CD4-positive, alpha-beta T cell treated with Interleukin-6 at 100 ng/mL for 8 hours (primary cell): ENCODE results near the gene KCNG4.
A peak's percentile ranks its signal among the peaks of the same experiment; 100 is the strongest.

Source experiments
- DNase-seq: peaks from one replicate; pipeline ENCODE4 v3.0.0-alpha.2; 2020; ENCODE audit warnings: mixed read lengths, low spot score

The KCNG4 gene, protein sequence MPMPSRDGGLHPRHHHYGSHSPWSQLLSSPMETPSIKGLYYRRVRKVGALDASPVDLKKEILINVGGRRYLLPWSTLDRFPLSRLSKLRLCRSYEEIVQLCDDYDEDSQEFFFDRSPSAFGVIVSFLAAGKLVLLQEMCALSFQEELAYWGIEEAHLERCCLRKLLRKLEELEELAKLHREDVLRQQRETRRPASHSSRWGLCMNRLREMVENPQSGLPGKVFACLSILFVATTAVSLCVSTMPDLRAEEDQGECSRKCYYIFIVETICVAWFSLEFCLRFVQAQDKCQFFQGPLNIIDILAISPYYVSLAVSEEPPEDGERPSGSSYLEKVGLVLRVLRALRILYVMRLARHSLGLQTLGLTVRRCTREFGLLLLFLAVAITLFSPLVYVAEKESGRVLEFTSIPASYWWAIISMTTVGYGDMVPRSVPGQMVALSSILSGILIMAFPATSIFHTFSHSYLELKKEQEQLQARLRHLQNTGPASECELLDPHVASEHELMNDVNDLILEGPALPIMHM

DNA sequence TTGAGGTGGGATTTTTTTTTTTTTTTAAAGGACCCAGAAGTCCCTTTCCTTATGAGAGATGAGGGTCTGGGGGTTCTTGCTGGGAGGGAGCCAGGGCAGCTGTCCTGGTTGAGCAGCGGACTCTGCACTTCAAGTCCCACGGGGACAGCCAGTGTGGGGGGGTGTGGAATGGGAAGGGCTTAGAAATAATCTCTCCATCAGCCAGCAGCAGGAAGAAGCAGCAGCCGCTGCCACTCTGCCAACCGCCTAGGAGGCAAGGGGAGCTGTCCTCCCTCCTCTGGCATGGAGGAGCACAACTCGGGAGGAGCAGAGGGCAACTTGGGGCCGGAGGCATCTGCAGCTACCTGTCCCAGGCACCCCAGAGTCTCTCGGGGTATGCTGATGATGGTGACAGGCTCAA lies at the start of gene KCNG4:
Gene KCNG4, minus strand, starts transcription at position 104 of the 400 bp plus-strand sequence. CDS start 2,527 bp downstream, outside the sequence.
- DNase-seq, result no peak

DNA sequence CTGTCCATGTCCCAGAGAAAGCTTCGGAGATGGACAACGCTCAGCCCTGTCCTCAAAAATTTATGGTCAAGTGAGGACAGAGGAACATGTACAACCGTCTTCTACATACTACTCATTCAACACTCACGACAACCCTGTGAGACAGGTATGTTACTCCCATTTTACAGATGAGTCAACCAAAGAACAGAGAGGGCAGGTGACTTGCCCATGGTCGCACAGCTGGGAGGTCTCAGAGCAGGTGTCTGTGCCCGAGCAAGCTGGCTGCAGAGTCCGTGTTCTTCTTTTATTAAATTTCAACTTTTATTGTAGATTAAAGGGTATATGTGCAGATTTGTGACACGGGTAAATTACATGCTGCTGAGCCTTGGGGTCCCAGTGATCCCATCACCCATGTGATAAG lies 49.1 kb upstream of the KCNG4 start:
- DNase-seq, result no peak

DNA sequence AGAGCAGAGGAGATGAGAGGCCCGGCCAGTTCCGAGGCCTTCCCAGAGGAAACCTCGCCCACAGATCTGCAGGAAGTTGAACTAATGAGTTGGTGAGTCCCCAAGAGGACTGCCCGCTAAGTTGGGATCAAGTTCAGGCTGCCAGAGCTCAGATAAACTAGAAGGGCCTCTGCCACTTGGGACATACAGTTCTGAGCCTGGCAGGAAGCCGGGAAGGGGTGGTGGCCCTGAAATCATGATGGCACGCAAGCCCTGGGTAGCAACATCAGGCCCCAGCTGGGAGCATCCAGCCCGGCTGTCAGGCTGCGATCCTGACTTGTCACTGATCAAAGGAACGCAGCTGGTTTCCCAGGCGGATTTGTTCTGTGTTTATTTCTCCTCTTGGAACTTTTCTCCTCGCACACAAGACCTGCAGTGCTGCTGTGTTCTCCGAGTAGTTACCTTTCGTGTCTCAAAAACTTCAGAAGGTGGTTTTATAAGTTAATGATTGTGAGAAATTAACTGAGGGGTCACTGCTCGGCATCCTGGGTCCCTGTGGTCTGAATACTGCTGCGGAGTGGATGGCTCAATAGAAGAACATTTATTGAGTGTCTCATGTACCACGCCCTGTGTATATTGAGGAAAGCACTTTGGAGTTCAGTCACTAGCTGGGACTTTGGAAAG lies 46.9 kb upstream of the KCNG4 start:
- no peak for DNase-seq

DNA sequence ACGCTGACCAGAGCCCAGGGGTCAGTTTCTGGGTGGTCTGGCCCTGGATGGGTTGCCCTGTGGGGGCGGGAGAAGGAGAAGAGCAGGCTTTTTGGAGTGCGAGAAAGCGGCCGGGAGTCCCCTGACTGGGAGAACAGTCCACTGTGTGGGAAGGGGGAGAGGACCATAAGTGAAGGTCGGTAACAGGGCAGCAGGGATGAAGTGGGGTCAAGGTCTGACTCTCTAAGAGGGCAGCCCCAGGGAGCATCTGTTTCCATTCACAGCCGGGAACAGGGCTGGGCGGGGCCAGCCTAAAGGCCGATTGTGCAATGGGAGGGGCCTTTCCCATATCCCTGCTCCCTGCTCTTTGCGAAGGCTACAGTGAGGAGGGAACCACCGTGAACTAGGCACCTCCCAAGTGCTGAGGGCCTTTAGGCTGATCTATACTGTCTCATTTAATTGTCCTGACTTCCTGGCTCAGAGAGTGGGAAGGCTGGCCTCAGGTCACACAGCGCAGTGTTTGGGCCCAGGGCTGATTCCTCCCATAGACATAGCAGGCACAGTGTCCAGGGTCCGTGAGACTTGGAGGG lies 44.4 kb upstream of the KCNG4 start:
- no peak for DNase-seq

DNA sequence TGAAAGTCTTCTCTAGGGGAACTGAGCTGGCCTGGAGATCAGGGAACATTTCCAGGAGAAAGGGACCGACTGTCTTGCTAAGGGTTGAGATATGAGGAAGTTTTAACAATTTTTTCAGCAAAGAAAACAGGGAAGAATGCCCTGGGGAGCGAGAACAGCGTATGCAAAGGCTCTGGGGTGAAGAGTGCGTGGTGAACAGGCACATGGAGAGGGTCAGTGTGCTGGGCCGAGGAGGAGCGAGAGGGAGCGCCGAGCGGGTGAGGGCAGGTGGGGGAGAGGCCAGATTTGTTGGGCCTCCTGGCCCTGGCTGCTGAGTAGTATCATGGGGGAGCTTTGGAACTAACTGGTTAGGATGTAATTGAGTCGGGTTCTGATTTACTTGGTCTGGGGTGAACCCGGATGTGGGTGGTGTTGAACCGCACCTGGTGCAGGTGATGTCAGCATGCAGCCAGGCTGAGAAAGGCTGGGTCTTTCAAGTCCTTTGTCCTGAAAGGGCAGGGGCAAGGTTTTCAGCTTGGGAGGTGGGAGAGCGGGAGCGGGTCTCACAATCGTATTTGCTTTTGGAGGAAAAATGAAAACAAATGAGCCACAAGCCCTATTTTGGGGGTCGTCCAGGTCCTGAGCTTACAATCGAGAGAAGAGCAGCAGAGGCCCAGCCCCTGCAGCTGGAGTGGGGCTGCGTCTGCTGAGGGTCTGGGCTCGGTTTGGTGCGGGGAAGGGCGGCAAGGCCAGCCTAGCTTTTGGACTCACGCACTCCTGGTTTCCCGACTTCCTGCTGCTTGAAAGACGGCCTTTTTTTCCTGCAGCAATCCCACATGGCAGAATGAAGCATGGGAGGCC lies 43.7 kb upstream of the KCNG4 start:
- no peak for DNase-seq

DNA sequence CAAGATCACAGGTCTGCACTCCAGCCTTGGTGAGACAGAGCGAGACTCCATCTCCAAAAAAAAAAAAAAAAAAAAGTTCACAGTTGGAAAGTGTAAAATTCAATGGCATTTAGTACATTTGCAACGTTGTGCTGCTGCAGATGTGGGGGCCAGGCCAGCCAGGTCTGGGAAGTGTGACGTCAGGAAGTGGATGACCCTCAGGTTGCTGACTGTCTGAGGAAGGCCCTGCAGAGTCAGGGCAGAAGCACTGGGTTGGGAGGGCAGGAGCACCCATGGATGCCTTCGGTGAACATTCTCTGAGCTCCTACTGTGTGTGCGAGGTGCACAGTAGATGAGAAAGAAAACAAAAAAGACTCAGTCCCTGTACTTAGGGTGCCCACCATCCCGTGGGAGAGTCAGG lies 42.7 kb upstream of the KCNG4 start:
- no peak for DNase-seq

DNA sequence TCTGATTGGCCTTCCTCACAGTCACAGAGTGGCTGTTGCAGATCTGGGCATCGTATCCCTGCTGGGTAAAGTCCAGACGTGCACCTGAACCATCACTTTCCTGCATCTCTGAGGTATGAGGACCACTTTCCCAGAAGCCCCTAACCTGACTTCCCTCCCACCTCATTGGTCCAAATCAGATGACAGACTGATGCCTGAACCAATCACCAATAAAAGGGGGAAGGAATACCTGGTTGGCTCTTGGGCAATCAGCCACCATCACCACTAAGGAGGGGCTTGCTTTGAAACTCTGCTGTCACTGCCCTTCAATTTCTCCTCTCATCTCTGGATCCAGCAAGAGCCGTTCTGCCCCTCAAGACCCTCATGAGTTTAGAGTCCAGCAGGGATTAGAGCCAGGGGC lies 41.3 kb upstream of the KCNG4 start:
- no peak for DNase-seq

DNA sequence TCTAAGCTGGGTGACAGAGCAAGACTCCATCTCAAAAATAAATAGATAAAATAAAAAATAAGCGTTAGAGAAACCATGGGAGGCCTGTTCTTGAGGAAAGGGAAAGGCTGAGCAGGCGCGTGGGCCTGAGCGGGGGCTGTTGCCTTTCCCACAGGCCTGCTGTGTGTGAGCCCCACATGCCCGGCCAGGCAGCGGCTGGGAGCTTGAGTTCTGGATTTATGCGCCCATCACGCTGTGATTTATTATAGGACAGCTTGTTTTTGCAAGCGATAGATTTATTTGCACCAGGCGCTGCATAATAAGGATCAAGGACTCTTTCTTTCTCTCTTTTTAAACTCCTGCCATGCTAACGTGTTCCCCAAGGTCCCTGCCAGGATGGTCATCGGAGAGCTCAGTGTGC lies 40.1 kb upstream of the KCNG4 start:
- DNase-seq, result no peak

DNA sequence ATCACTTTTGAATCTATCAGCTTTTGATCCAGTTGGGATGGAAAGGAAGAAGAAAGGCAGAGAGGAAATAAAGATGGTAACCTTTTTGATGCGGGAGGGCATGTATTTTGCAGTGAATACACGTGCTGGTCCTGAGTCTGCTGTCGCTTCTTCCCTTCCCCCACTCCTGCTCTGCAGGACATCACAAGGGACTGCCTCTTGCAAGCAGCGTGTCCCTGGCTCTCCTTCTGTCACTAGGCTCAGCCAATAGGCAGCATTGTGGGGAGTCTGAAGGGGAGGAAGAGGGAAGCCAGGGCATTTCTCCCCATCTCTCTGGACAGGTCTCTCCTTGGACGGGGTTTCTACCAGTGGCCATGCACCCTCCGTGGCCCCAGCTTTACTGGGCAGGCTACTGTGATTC lies 39.2 kb upstream of the KCNG4 start:
- no peak for DNase-seq

DNA sequence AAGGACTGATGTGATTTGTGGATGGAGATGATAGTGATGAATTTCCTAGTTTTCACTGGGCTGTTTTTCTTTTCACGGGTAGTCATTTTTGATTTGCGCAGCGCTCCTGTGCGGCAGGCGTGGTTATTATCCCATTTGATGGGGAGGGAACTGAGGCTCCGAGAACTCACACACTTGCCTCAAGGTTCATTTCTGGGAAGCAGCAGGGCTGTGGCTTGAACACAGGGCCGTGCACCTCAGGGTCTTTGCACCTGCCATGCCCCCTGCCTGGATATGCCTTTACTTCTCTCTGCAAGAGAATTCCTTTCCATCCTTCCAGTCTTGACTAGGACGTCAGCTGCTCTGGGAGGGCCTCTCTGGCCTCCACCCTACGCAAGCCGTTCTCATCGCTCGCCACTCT lies 38.5 kb upstream of the KCNG4 start:
- no peak for DNase-seq

DNA sequence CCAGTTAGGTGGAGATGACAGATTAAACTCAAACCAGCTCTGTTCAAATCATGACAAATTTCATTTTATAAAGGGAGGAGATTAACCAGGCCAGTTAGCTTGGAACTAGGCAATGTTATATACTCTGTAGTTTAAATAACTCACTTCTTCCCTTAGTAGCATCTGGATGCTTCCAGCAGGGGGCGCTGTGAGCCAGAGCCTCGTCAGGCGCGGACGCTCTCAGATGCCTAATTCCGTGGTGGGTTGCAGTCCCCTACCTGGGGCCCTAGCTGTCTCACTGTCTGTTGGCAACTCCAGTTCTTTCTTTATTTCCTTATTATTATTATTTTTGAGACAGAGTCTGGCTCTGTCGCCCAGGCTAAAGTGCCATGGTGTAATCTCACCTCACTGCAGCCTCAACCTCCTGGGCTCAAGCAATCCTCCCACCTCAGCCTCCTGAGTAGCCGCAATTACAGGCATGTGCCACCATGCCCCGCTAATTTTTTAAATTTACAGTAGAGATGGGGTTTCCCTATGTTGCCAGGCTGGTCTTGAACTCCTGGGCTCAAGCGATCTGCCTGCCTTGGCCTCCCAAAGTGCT lies 37.5 kb upstream of the KCNG4 start:
- DNase-seq, result peak; percentile 53

DNA sequence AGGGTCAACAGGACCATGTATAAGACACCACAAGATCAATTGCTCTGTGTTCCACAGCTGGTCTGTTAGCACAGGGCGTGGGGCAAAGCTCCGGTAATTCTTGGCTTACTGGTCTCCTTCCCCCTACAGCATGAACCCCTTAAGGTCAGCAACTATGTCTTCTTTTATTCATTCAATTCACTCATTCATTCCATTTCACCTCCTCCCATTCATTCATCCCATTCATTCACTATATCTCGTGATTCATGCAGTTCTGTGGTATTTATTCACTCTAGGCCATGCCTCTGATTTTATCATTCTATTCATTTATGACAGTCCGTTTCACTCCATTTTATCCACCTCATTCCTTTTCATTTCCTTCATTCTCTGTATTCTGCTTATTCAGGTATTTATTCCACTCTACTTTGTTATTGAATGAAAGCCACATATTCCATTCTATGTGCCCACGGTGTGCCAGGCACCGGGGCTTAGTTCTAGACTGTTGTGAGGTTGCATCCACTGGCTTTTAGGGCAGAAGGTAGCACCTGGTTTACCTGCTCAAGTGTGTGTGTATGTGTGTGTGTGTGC lies 35.9 kb upstream of the KCNG4 start:
- DNase-seq, result no peak

DNA sequence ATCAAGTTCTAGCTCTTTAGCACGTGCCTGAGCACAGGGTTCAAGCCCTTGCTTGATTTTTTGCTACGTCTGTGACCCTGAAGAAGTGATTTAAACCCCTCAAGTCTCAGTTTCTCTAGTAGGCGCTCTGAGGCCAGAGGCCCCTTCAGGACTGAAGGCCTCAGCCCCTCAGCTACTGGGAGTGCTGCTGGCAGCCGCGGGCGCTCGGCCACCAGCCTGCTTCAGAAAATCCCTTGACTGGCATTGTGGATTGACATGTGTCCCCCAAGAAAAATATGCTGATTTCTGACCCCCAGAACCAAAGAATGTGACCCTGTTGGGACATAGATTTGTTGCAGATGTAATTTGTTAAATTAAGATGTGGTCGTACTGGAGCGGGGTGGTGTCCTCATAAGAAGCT lies 34.7 kb upstream of the KCNG4 start:
- no peak for DNase-seq

DNA sequence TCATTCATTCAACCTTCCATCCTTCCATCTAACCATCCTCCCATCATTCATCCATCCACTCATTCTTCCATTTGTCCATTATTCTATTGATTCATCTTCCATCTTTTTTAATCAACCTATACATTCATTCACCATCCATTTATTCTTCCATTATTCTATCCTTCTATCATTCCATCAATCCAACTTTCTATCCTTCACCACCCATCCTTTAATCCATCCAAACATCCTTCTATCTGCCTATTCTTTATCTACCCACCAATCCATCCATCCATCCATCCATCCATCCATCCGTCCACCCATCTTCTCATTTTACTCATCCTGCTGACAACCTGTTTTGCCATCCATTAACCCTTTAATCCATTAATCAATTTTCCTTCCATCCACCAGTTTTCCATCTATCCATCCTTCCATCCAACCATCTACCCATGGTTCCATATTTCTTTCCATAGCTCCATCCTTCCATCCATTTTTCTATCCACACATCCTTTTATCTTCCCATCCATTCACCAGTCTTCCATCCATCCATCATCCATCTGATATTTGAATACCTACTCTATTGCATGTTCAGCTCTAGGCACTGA lies 33.0 kb upstream of the KCNG4 start:
- DNase-seq, result no peak

DNA sequence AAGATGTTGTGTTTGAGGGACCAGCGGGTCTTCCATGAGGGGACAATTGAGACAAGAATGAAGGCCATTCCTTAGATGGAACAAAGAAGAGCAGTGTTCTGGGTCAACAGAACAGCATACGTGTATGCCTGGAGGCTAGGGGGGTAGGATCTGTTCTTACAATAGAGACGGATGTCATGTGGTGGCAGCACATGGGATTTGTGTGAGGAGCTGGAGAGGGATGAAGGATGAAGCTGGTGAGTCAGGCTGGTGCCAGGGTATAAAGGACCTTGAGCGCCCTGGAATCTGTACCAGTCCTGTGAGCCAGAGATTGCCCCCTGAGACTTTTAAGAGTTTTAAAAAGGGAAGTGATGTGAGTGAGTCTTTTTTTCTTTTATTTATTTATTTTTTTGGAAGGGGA lies 32.1 kb upstream of the KCNG4 start:
- no peak for DNase-seq

DNA sequence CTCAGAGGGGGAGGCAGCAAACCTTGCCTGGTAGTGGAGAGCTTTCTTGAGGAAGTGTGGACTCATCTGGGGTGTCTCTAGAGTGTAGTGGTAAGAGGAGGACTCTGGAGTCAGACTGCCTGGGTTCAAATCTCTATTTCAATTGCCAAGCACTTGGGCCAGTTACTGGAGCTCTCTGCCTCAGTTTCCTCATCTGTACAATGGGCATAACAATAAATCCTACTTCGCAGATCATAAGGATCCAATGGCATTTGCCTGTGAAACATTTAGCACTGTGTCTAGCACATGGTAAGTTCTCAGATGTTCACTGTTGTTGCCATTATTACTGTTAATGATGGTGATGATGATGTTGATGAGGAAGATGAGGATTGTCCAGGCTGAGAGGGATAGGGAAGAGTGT lies 31.2 kb upstream of the KCNG4 start:
- DNase-seq, result no peak

DNA sequence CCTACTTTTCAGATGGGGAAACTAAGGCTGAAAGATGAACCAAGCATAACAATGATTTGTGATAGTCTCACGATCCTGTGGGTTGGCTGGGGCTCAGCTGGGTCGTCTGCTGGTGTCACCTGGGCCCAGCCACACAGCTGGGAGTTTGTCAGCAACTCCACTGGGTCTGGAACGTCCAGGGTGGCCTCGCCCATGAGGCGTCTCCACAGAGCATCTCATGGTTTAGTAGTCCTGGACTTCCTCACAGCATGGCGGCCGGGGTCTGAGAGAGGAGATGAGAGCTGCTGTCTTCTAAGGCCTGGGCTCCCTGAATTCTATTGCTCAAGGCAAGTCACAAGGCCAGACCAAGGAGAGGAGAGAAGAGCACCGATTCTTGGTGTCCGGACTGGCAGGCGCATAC lies 30.7 kb upstream of the KCNG4 start:
- DNase-seq, result no peak

DNA sequence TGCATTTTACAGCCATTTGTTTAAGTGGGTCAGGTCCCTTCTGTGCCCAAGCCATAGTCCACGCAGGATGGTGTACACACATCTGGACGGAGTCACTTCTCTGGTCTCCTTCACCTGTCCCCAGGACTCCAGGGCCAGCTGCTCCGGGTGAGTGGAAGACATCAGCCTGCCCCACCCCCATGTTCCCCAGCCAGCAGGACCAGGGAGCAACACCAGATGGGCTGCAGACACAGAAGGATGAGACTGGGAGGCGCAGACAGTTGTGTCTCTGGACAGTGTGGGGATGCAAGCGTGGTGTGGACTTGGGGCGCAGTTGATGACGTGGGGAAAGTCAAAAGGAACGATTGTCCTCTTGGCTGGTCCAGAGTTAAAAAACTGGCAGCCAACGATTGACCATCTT lies 30.3 kb upstream of the KCNG4 start:
- DNase-seq, result no peak

DNA sequence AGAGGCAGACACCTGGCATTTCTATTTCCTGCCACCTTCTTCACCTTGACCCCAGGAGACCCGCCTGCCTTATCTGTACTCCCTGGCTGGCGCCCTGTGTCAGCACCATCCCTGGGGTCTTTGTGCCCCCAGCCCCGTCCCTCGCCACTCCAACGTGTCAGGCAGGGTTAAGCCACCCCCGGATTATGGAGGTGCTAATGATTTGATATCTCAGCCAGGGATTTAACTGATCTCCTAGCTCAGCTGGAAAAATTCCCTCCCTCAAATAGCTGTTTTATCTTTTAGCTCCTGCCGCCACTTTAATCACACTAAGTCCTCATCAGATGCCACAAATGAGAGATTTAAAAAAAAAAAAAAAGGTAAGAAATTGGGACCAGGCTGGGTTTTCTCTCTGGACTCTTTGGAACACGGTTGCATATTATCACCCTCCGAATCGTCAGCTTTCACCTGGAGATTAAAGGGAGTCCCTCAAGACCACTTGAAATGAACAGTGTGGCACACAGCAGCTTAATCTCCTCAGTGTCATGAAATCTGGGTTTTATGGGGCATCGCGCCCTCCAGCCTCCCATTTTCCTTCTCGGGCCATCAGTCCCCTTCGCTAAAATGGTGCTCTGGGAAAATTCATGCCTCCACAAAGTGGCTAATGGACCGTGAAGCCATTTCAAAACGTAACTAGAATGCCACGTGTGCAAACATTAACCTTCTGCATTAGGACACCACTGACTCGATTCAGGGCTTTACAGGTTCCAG lies 28.7 kb upstream of the KCNG4 start:
- DNase-seq, result no peak

DNA sequence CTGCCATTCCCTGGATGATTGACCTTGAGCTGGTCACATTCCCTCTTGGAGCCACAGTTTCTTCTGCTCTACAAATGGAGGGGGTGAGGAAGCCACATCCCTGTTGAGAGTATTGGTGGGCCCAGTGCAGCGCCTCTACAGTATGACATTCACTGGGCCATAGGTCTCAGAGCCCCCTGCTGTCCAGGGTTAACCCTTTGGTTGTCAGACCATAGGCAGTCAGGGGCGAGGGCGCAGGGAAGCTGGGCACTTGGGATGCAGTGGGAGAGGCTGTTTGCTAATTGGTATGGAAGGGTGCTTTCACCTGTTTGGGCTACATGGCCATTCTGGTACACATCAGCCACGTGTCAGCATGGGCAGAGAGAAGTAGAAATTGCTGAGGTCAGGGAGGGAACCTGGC lies 27.6 kb upstream of the KCNG4 start:
- DNase-seq, result no peak
